Esophagus muscularis mucosa (tissue), 3 donors: ENCODE results near the gene CNTNAP4.

ENCODE experiments used
- EP300 ChIP-seq: sonication (generic); formaldehyde crosslinking; IDR thresholded peaks from one replicate; pipeline ENCODE4 v1.6.1; 2017; ENCODE audit warnings: antibody characterized with exemption
- TF ChIP-seq, protein P1 (sequence below), 3 experiments: fragments of 200-600 bp in 2 of 3; fragments of 450-650 bp in 1 of 3; sonication (generic) in 2 of 3; IDR thresholded peaks; one replicate each; pipeline ENCODE4 v1.5.1; 2017 to 2019; ENCODE audit warnings: antibody characterized with exemption in 3 of 3, mild to moderate bottlenecking in 2 of 3, moderate library complexity in 1 of 3

DNA sequence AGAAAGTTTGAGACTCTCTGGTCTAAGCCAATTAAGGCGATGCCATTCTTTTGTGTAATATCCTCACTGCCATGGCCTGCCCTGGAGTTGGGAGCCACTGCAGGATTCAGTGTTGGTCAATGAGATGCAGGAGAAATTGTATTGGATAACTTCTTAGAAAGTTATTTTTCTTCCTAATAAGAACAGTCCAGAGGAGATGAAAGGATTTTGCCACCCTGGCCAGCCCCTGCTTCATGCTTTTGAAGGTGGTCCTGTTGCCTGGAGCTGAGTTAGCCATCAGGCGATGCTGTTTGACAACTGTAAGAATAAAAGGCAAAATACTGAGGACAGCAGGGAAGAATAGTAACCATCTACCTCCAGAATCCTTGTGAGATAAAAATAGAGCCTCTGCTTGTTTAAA is 35.4 kb upstream of the CNTNAP4 start:
- TF ChIP-seq, protein P1, sequence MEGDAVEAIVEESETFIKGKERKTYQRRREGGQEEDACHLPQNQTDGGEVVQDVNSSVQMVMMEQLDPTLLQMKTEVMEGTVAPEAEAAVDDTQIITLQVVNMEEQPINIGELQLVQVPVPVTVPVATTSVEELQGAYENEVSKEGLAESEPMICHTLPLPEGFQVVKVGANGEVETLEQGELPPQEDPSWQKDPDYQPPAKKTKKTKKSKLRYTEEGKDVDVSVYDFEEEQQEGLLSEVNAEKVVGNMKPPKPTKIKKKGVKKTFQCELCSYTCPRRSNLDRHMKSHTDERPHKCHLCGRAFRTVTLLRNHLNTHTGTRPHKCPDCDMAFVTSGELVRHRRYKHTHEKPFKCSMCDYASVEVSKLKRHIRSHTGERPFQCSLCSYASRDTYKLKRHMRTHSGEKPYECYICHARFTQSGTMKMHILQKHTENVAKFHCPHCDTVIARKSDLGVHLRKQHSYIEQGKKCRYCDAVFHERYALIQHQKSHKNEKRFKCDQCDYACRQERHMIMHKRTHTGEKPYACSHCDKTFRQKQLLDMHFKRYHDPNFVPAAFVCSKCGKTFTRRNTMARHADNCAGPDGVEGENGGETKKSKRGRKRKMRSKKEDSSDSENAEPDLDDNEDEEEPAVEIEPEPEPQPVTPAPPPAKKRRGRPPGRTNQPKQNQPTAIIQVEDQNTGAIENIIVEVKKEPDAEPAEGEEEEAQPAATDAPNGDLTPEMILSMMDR (IDR thresholded peaks at IDR 0.05), result no peak
- no peak for TF ChIP-seq EP300
